Smooth muscle cell (in vitro differentiated cells): ENCODE results near the gene BUD23. TPM values are rescaled to one million over a fixed set of nuclear protein-coding genes. Genes with fewer than 3 reads are reported as not detected.

Experiments
- DNase-seq: peaks from one replicate; lab custom pipeline; 2025; ENCODE audit not compliant: unreplicated experiment; lab: John Stamatoyannopoulos, UW
- H2AFZ ChIP-seq: fragments of 200-600 bp; sonication (generic); 2 replicates; pipeline ENCODE4 v1.6.0; 2016; ENCODE audit warnings: antibody characterized with exemption, low read depth, mild to moderate bottlenecking
- H3F3A ChIP-seq: fragments of 200-600 bp; sonication (generic); 2 replicates; pipeline ENCODE4 v1.6.0; 2017; ENCODE audit warnings: antibody characterized with exemption, low read depth
- H3K27ac ChIP-seq: fragments of 200-600 bp; sonication (generic); 2 replicates; pipeline ENCODE4 v1.5.1; 2016; ENCODE audit warnings: low read depth, mild to moderate bottlenecking
- H3K27me3 ChIP-seq: fragments of 200-600 bp; sonication (generic); 2 replicates; pipeline ENCODE4 v1.6.1; 2016; ENCODE audit warnings: low read depth, mild to moderate bottlenecking
- H3K36me3 ChIP-seq: fragments of 200-600 bp; sonication (generic); 2 replicates; pipeline ENCODE4 v1.5.1; 2016; ENCODE audit warnings: low read depth
- H3K4me1 ChIP-seq: fragments of 200-600 bp; sonication (generic); 2 replicates; pipeline ENCODE4 v1.5.1; 2016; ENCODE audit warnings: low read depth
- H3K4me2 ChIP-seq: fragments of 200-600 bp; sonication (generic); 2 replicates; pipeline ENCODE4 v1.6.0; 2016; ENCODE audit warnings: mild to moderate bottlenecking
- H3K4me3 ChIP-seq: fragments of 200-600 bp; sonication (generic); 2 replicates; pipeline ENCODE4 v1.5.1; 2016; ENCODE audit warnings: mild to moderate bottlenecking
- H3K79me2 ChIP-seq: fragments of 200-600 bp; sonication (generic); 2 replicates; pipeline ENCODE4 v1.6.0; 2016; ENCODE audit warnings: low read depth, mild to moderate bottlenecking
- H3K9ac ChIP-seq: fragments of 200-600 bp; sonication (generic); 2 replicates; pipeline ENCODE4 v1.6.0; 2016; ENCODE audit warnings: low read depth
- H3K9me3 ChIP-seq: fragments of 200-600 bp; sonication (generic); replicated peaks from 2 replicates; pipeline ENCODE4 v1.5.1; 2016; ENCODE audit warnings: low read depth
- H4K20me1 ChIP-seq: fragments of 200-600 bp; sonication (generic); 2 replicates; pipeline ENCODE4 v1.6.0; 2016; ENCODE audit warnings: low read depth
- CTCF ChIP-seq: fragments of 200-600 bp; sonication (generic); IDR thresholded peaks from 2 replicates; pipeline ENCODE4 v1.5.1; 2017; ENCODE audit warnings: borderline replicate concordance, mild to moderate bottlenecking, antibody characterized with exemption; ENCODE audit not compliant: insufficient read depth, poor library complexity, severe bottlenecking
- WGBS: methylation state at CpG from one replicate; pipeline ENCODE4 v1.1.7; 2016; ENCODE audit warnings: low lambda C conversion rate; 5-methylcytosine and 5-hydroxymethylcytosine counted together
- polyA plus RNA-seq: library from polyadenylated mRNA; unstranded; fragments of >200 nt; fragmentation: Nextera tagmentation; extraction: Ambion mirVana; gene quantifications from 2 replicates; pipeline ENCODE4 v1.2.1, GENCODE V29; 2016
- total RNA-seq: library from RNA; depleted of rRNA; stranded (reverse); fragments of >200 nt; gene quantifications from 2 replicates; pipeline ENCODE4 v1.2.3, GENCODE V29; 2014

Gene BUD23
- total and polyA plus RNA-seq, 2 experiments from 2014 or later, result 43.0 to 116 TPM

GRCh38 chr7:73683788-73684693, 644 bp downstream of the BUD23 start:
- DNase-seq, result no peak
- Histone ChIP-seq H3K4me2 (peak overlapping the region; percentile 99), H3K4me1 (peaks cover 18% of the 10 kb centered on the region), H3F3A (no peaks in the 10 kb centered on the region), H3K36me3 (no peaks in the 10 kb centered on the region), H3K9me3 (no peaks in the 10 kb centered on the region), H3K79me2 (peaks cover 56% of the 10 kb centered on the region), H3K27me3 (no peaks in the 10 kb centered on the region), H3K9ac (peak overlapping the region; percentile 90), H3K27ac (peak overlapping the region; percentile 65), H3K4me3 (peak overlapping the region; percentile 100), H4K20me1 (peaks cover 21% of the 10 kb centered on the region), H2AFZ (peak overlapping the region; percentile 98)
- WGBS, result 24% methylated on average over 51 of the region's 58 CpGs
- TF ChIP-seq CTCF, result no peak

DNA sequence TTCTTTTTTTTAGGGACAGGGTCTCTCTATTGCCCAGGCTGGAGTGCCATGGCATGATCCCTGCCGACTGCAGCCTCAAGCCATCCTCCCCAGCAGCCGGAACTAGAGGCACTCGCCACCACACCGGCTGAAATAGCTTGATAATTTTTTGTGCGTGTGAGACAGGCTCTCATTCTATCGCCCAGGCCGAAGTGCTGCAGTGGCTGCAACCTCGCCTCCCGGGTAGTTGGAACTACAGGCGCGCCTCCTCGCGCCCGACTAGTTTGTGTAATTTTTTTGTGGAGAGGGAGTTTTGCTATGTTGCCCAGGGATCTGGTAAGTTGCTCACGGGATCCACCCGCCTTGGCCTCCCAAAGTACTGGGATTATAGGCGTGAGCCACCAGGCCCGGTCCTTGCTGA, 1.9 kb downstream of the BUD23 start:
- H3K27me3 ChIP-seq, result no peaks in the 10 kb centered on the region
- no peak for TF ChIP-seq CTCF
- no peak overlapping the region for H3K4me2 ChIP-seq
- peaks cover 12% of the 10 kb centered on the region for H4K20me1 ChIP-seq
- H3K27ac ChIP-seq, result no peak overlapping the region
- H3F3A ChIP-seq, result no peaks in the 10 kb centered on the region
- H3K4me1 ChIP-seq, result peaks cover 18% of the 10 kb centered on the region
- no peak overlapping the region for H3K4me3 ChIP-seq
- H2AFZ ChIP-seq, result no peak overlapping the region
- H3K79me2 ChIP-seq, result peaks cover 52% of the 10 kb centered on the region
- H3K36me3 ChIP-seq, result no peaks in the 10 kb centered on the region
- WGBS, result 98% methylated on average over 18 of the region's 18 CpGs
- no peaks in the 10 kb centered on the region for H3K9me3 ChIP-seq
- H3K9ac ChIP-seq, result no peak overlapping the region
- no peak for DNase-seq

- H3K79me2 ChIP-seq, result peaks cover 27% of the 10 kb centered on the region
- 91% methylated on average over 8 of the region's 8 CpGs for WGBS
Observed at GRCh38 chr7:73688288-73688687, 4.9 kb downstream of the BUD23 start.

More at GRCh38 chr7:73688288-73688687, 4.9 kb downstream of the BUD23 start:
- Histone ChIP-seq H3K9ac (no peak overlapping the region), H3K27me3 (no peaks in the 10 kb centered on the region), H3K27ac (no peak overlapping the region), H3F3A (no peaks in the 10 kb centered on the region), H4K20me1 (no peaks in the 10 kb centered on the region), H3K4me2 (no peak overlapping the region), H3K4me1 (peaks cover 3% of the 10 kb centered on the region), H3K36me3 (no peaks in the 10 kb centered on the region), H3K4me3 (no peak overlapping the region), H3K9me3 (no peaks in the 10 kb centered on the region), H2AFZ (no peak overlapping the region)
- TF ChIP-seq CTCF, result no peak
- no peak for DNase-seq
